Activated T-cell treated with anti-CD3 and anti-CD28 coated beads, Interleukin-2, amount 50 U/mL, for 1 hour (primary cell): ENCODE results near the gene PTPA.
"Not testable (repeated sequence)": the region's sequence is repeated elsewhere in the genome, so short reads cannot be mapped to it uniquely, and the experiment has no call there.

ENCODE experiments used
- DNase-seq: peaks from one replicate; pipeline ENCODE4 v3.0.0-alpha.2; 2020

The PTPA gene

GRCh38 chr9:129109952-129110739 lies 1.1 kb upstream of the PTPA start:
- peak; percentile 25 for DNase-seq

GRCh38 chr9:129111528-129112151 lies 425 bp downstream of the PTPA start:
- peak; percentile 32 for DNase-seq

- DNase-seq, result not testable (repeated sequence)
Observed at GRCh38 chr9:129112526-129112925, 1.3 kb downstream of the PTPA start.

- no peak for DNase-seq
Observed at GRCh38 chr9:129113645-129114304, 2.6 kb downstream of the PTPA start.

GRCh38 chr9:129118799-129119198 lies 7.6 kb downstream of the PTPA start:
- no peak for DNase-seq

GRCh38 chr9:129121483-129121882 lies 10.3 kb downstream of the PTPA start:
- DNase-seq, result no peak

GRCh38 chr9:129122133-129122532 lies 10.9 kb downstream of the PTPA start:
- DNase-seq, result no peak

- not testable (repeated sequence) for DNase-seq
Observed at GRCh38 chr9:129122976-129123375, 11.8 kb downstream of the PTPA start.

GRCh38 chr9:129124506-129125069 lies 13.4 kb downstream of the PTPA start:
- DNase-seq, result no peak

- no peak for DNase-seq
Observed at GRCh38 chr9:129125478-129125877, 14.3 kb downstream of the PTPA start.

GRCh38 chr9:129126749-129127618 lies 15.8 kb downstream of the PTPA start:
- no peak for DNase-seq

- DNase-seq, result no peak
Observed at GRCh38 chr9:129128689-129129088, 17.5 kb downstream of the PTPA start.

GRCh38 chr9:129130271-129130670 lies 19.1 kb downstream of the PTPA start:
- not testable (repeated sequence) for DNase-seq

GRCh38 chr9:129130791-129131190 lies 19.6 kb downstream of the PTPA start:
- no peak for DNase-seq

- DNase-seq, result peak; percentile 89
Observed at GRCh38 chr9:129131300-129132145, 20.3 kb downstream of the PTPA start.

- no peak for DNase-seq
Observed at GRCh38 chr9:129133082-129133481, 21.9 kb downstream of the PTPA start.

GRCh38 chr9:129135476-129135875 lies 24.3 kb downstream of the PTPA start:
- no peak for DNase-seq

GRCh38 chr9:129136446-129137035 lies 25.3 kb downstream of the PTPA start:
- DNase-seq, result no peak

GRCh38 chr9:129137292-129138143 lies 26.3 kb downstream of the PTPA start:
- no peak for DNase-seq

GRCh38 chr9:129138144-129138462 lies 26.9 kb downstream of the PTPA start:
- no peak for DNase-seq
